ENCODE results near the gene KRTAP20-1.

KRTAP20-1 gene

GRCh38 chr21:30652891-30653290, 36.7 kb downstream of the KRTAP20-1 start:
- no peak overlapping the region for H3K4me3 ChIP-seq (ENCODE audit: low read length)
- no peak overlapping the region for H3K27ac ChIP-seq (ENCODE audit: low read length)
- no peaks in the 10 kb centered on the region for H3K9me3 ChIP-seq (ENCODE audit: control insufficient read depth, low read depth, low read length)
- no peaks in the 10 kb centered on the region for H3K36me3 ChIP-seq (ENCODE audit: control insufficient read depth, low read depth, low read length)
- no peaks in the 10 kb centered on the region for H3K4me1 ChIP-seq (ENCODE audit: control insufficient read depth, low read depth, low read length)
- no peak overlapping the region for H3K9ac ChIP-seq (ENCODE audit: low read length)
- H3K27me3 ChIP-seq (ENCODE audit: control insufficient read depth, insufficient read depth, low read length), result no peaks in the 10 kb centered on the region
